ENCODE results near the gene SAA1.
A peak's percentile ranks its signal among the peaks of the same experiment; 100 is the strongest.
"Not testable (repeated sequence)": the region's sequence is repeated elsewhere in the genome, so short reads cannot be mapped to it uniquely, and the experiment has no call there.

The SAA1 gene

GRCh38 chr11:18265949-18266348, at the start of gene SAA1:
Gene SAA1, plus strand, starts transcription at chr11:18266264. Its CDS starts 624 bp downstream, at chr11:18266888.
- no peak for DNase-seq

DNA sequence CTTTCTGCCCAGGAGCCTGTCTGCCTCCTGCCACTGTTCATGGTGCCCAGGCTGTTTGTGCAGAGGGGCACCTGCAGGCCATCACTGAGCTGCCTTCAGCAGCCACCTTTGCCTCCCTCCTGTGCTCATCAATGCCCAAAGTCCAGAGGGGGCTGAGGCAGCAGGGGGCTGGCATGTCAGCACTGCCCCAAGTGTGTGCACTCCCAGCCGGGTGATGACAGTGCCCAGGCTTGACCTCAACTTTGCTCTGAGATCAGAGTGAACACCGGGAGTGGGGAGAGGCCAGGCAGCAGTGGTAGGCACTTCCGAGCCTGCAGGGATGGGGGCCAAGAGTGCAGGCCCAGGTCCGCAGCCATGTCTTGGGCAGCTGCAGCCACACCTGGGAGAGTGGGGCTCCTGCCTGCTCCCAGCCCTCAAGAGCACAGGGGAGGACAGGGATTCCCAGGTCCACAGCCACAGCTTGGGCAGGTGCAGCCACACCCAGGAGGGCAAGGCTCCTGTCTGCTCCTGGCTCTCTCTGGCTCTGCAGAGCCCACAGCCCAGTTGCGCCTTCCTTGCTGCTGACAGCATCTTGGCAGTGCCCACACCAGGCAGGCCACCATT, 44.7 kb upstream of the SAA1 start:
- DNase-seq, result no peak

- no peak for DNase-seq
Measured at GRCh38 chr11:18222814-18223421, 43.1 kb upstream of the SAA1 start.

DNA sequence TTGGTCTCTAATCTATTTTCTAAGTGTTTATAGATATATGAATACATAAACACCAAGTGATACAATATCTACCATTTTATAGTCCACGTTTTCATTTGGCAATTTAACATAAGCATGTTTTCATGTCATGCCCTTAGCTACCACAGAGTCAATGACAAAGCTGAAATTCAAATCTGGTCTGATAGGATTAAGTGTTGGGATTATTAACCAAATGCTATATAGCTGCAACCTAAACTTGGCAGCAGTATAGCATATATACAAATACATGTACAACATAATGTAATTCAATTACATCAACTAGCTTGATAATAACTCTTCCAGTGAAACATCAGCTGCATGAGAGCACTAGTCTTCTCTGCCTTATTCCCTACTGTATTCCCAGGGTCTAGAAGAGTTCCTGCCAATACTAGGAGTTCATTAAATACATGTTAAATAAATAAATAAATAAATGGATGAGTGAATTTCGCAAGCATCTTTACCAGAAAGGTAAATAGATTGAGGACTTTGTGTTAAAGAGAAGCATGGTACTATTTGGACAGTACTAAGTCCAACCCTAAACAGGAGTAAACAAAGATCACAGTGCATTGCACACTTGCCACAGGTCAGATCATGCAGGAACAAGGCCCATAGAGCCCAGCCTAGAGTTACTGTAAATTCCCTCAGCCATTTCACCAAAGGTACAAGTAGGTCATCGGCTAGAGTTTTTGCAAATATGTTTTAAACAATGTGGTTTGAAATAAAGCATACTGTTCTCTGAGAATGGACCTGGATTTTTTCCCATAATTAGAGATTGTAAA, 42.3 kb upstream of the SAA1 start:
- DNase-seq, result no peak

GRCh38 chr11:18225913-18226312, 40.2 kb upstream of the SAA1 start:
- DNase-seq, result no peak

- no peak for DNase-seq
Measured at GRCh38 chr11:18229501-18229900, 36.6 kb upstream of the SAA1 start.

DNA sequence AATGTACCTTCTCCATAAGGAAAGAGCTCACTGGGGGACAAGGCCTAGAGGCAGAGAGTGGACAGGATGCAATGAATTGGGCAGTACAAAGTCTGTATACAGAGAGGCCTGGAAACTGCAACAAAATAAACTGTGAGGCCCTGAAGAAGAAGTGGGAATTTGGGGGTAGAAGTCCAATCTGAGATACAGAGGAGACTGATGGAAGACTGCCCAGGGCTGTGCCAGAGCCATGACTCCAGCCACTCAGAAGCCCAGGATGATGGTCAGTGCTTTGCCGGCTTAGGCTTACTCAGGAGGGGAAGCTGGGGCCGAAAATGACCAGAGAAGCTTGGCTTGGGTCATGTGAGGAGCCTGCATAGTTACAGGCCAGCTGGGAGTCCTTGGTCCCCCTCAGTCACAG, 35.2 kb upstream of the SAA1 start:
- no peak for DNase-seq

GRCh38 chr11:18233912-18234311, 32.2 kb upstream of the SAA1 start:
- DNase-seq, result no peak

- no peak for DNase-seq
Measured at GRCh38 chr11:18235394-18236334, 30.4 kb upstream of the SAA1 start.

DNA sequence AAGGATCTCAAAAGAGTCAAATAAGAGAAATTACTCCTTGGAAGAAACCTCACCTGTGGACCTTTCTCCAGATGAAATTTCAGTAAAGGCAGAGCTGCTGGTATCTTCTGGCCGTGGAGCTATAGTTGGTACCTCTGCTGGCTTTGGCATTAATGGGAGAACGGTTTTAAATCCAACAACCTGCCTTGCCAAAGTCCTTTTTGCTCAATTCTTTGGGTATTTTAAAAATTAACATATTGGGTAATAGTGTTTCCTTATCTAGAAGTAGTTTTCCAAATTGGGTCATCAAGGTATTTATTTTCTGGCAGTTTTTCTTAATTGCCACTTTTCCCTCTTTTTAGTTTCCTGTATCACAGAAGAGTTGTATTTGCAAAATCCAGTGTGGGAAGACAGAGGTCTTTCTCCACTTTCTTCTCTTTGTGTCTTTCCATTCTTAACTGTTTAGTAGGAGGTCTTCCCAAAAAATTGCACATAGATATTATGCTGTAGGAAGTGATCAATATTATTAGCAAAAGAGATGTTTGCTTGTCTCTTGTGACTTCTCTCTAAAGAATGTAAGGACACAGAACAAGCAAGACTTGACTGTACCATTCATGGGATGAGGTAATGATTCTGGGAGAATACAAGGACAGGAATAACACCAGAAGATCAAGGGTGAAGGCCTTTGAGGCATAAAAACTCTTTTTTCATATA, 29.3 kb upstream of the SAA1 start, which contains the start of gene SAA4:
Gene SAA4, minus strand, starts transcription at position 139 of the 693 bp plus-strand sequence. CDS start 876 bp downstream, outside the sequence.
- no peak for DNase-seq

- no peak for DNase-seq
Measured at GRCh38 chr11:18239655-18240054, 26.4 kb upstream of the SAA1 start.

- DNase-seq, result peak; percentile 68 to 84
Measured at GRCh38 chr11:18243783-18244362, 22.2 kb upstream of the SAA1 start.

GRCh38 chr11:18245396-18245795, 20.7 kb upstream of the SAA1 start:
- no peak for DNase-seq

DNA sequence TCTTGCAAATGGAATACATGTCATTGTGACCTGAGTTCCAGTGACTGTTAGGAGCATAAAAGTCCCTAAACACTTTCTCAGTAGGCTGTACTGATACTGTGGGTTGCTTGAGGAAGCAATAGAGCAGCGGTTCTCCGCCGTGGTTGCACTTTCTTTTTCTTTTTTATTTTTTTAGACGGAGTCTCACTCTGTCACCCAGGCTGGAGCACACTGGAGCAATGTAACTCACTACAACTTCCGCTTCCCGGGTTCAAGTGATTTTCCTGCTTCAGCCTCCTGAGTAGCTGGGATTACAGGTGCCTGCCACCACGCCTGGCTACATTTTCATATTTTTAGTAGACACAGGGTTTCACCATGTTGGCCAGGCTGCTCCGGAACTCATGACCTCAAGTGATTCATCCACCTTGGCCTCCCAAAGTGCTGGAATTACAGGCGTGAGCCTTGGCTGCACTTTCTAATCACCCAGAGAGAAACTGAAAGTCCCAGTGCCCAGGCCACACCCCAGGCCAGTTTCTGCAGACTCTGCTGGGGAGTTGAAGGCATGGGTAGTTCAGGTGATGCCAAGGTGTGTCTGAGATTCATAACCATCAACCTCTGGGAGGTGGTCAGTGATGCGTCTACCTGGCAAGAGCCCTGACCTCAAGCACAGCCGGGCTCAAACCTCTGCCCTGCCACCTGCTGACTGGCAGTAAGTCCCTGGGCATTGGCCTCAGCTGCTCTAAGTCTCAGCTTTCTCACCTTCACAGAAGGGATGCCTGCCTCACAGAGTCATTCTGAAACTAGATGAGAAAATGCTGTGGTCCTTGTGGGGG, 19.5 kb upstream of the SAA1 start:
- peak in 1 of 2 donors; percentile 51 for DNase-seq

DNA sequence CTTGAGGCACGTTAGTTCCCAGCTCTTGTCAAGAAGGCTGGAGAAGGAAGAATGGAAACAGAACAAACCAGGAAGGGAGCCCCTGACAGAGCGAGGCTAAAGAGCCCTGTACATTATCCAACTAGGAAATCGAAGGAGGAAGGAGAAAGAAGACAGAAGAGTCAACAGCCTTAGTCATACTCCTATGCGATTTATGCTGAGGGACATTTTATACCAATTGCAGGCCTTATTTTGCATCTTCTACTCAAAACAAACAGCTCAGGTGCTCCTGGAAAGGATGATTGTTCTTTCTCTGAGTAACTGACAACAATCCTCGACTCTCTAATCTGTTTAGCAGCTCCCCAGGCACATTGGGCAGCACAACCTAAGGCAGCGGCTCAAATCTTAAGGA, 18.9 kb upstream of the SAA1 start:
- not testable (repeated sequence) for DNase-seq

DNA sequence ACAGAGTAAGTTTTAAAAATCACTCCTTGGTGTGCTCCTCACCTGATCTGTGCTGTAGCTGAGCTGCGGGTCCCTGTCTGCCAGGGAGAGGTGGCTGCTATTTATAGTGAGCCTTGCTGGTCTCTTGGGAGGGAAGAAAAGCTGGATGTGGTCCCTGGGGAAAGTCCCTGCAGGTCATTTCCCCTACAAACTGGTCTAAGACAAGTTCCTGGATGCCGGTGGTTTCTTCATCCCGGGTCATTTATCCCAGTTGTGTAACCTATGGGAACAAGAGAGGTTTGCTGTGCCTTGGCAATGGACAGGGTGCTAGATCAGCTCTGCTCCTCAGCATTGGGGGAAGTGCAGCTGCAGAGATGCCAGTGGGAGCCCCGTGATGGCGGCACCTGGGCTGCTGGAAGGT, 17.5 kb upstream of the SAA1 start, which contains the start of gene SAA2:
Gene SAA2, minus strand, starts transcription at position 108 of the 400 bp plus-strand sequence. CDS start 657 bp downstream, outside the sequence.
- DNase-seq, result no peak

GRCh38 chr11:18253233-18253632, 12.8 kb upstream of the SAA1 start:
- DNase-seq, result no peak

DNA sequence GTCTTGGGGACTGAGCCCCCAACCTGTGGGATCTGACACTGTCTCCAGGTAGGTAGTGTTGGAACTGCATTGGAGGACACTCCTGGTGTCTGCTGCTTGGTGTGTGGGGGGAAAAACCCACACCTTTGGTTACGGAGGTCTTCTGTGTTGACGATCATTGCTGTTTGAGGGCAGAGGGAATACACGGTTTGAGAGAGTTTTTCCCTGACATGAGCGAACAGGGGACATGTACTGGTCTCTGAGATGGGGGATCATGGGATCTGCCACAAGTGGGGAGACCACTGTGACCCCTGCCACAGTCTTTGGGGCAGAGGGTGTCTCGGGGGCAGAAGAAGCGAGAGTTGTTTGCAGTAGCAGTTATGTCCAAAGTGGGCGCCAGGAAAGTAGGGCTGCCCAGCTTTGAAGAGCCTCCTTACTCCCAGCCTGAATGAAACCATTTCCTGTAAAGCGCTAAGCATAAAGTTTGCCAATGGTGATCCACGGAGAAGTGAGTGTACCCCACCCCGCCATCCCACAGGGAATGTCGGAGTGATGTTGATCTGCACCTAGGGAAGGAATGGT, 12.2 kb upstream of the SAA1 start:
- no peak for DNase-seq

DNA sequence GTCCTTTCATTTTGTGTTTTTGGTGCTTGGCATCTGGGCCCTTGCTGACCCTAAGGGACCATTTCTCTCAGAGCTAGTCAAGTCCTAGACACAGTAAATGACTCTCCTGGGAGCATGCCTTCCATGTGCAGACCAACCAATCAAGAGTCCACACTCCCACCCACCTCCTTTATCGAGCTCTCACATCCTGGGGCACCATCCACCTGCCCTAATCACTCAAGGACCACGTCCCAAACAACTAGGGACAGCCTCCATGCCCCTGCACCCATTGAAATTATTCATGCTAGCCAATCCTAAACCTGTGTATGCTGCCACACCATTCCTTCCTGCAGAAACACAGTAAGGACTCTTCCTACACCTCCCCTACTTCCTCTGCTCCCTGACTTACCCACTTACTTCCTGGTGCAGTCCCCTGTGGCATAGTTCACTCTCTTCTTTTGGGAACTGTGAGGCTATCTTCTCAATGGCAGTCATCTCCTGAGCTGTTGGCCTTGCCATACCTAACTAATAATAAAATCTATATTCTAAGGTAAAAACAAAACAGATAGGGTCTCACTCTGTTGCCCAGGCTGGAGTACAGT, 11.2 kb upstream of the SAA1 start:
- DNase-seq, result no peak

- no peak for DNase-seq
Measured at GRCh38 chr11:18259259-18259658, 6.8 kb upstream of the SAA1 start.

Data from CD4-positive, alpha-beta T cell treated with Interleukin-4 for 1 hour (primary cell).